Measurements from ENCODE around the gene ZNF101. TPM values are rescaled to one million over a fixed set of nuclear protein-coding genes. Genes with fewer than 3 reads are reported as not detected.

The ZNF101 gene
- total and polyA plus RNA-seq, 9 of the 15 experiments (the other 6 are each of a cell fraction or from before 2014, with no cell fraction given), result 9.6 to 20.3 (median 12.4) TPM

- TF ChIP-seq REST (IDR thresholded peaks at IDR 0.05; ENCODE audit: borderline replicate concordance), result peak; percentile 69
- TF ChIP-seq REST (CRISPR knock-in tag; IDR thresholded peaks at IDR 0.05; ENCODE audit: low read depth), result no peak
- peak; percentile 67 for TF ChIP-seq ZFX (CRISPR knock-in tag; IDR thresholded peaks at IDR 0.05)
- 0 out of 2 replicates have a peak, but pooled peaks have one; percentile 17 for TF ChIP-seq LCOR (CRISPR knock-in tag; IDR thresholded peaks at IDR 0.05)
- peak; percentile 33 to 36; a peak in 2 of 4 replicates for TF ChIP-seq NRF1 (conservative IDR thresholded peaks at IDR 0.05 in 1 of 2, IDR thresholded peaks at IDR 0.05 in 1 of 2)
- peak; percentile 34; the same call in 1 of the 2 replicates for TF ChIP-seq ARID1B (IDR thresholded peaks at IDR 0.05)
- TF ChIP-seq CEBPG (CRISPR knock-in tag; IDR thresholded peaks at IDR 0.05), result no peak
- TF ChIP-seq CEBPG (tag; conservative IDR thresholded peaks at IDR 0.05 in 1 of 2, IDR thresholded peaks at IDR 0.05 in 1 of 2), result no peak
- TF ChIP-seq CHD2 (IDR thresholded peaks at IDR 0.05; ENCODE audit: low read depth, low read length), result 0 out of 2 replicates have a peak, but pooled peaks have one; percentile 17
- peak; percentile 95 for TF ChIP-seq SPI1 (IDR thresholded peaks at IDR 0.05; ENCODE audit: borderline replicate concordance, low read depth, low read length)
- TF ChIP-seq ZBTB7A (IDR thresholded peaks at IDR 0.05; ENCODE audit: borderline replicate concordance, control insufficient read depth, low read depth, low read length), result peak; percentile 94
- TF ChIP-seq TEAD1 (CRISPR knock-in tag; IDR thresholded peaks at IDR 0.05), result peak in 1 of 2 experiments; percentile 41; a peak in 1 of 4 replicates
- TF ChIP-seq SMARCA4 (IDR thresholded peaks at IDR 0.05), result peak; percentile 32; the same call in 1 of the 2 replicates
- peak; percentile 25; the same call in 1 of the 2 replicates for TF ChIP-seq ETV1 (tag; conservative IDR thresholded peaks at IDR 0.05; ENCODE audit: low read depth)
Observed at GRCh38 chr19:19643158-19644053, 25.2 kb upstream of the ZNF101 start, which contains the start of gene GMIP (continued).
